ENCODE results near the gene GJD3. TPM values are rescaled to one million over a fixed set of nuclear protein-coding genes. Genes with fewer than 3 reads are reported as not detected.

The GJD3 gene
- total RNA-seq, 1 donor from 2014 or later: not detected

GRCh38 chr17:40330850-40331470 is 33.6 kb downstream of the GJD3 start:
- Mint-ChIP-seq H3K27ac (no peak overlapping the region), H3K36me3 (peaks cover 17% of the 10 kb centered on the region), H3K9me3 (no peaks in the 10 kb centered on the region), H3K27me3 (ENCODE audit: low read depth) (no peaks in the 10 kb centered on the region), H3K4me1 (peaks cover 34% of the 10 kb centered on the region), H3K4me3 (no peak overlapping the region)
- TF ChIP-seq CTCF (IDR thresholded peaks at IDR 0.05; ENCODE audit: unreplicated experiment): no peak
- DNase-seq (ENCODE audit: low spot score in 2 of 2, unreplicated experiment in 2 of 2): no peak

GRCh38 chr17:40329839-40330794 is 34.4 kb downstream of the GJD3 start:
- no peak overlapping the region for H3K27ac Mint-ChIP-seq
- H3K4me1 Mint-ChIP-seq: peaks cover 34% of the 10 kb centered on the region
- no peaks in the 10 kb centered on the region for H3K9me3 Mint-ChIP-seq
- no peak for TF ChIP-seq CTCF (IDR thresholded peaks at IDR 0.05; ENCODE audit: unreplicated experiment)
- no peak overlapping the region for H3K4me3 Mint-ChIP-seq
- DNase-seq (ENCODE audit: low spot score in 2 of 2, unreplicated experiment in 2 of 2): no peak
- peaks cover 17% of the 10 kb centered on the region for H3K36me3 Mint-ChIP-seq
- no peaks in the 10 kb centered on the region for H3K27me3 Mint-ChIP-seq (ENCODE audit: low read depth)

GRCh38 chr17:40328386-40328766 is 36.2 kb downstream of the GJD3 start:
- peaks cover 25% of the 10 kb centered on the region for H3K4me1 Mint-ChIP-seq
- peaks cover 14% of the 10 kb centered on the region for H3K36me3 Mint-ChIP-seq
- H3K27ac Mint-ChIP-seq: peak overlapping the region; percentile 50
- DNase-seq (ENCODE audit: low spot score in 2 of 2, unreplicated experiment in 2 of 2): no peak
- TF ChIP-seq CTCF (IDR thresholded peaks at IDR 0.05; ENCODE audit: unreplicated experiment): no peak
- no peaks in the 10 kb centered on the region for H3K9me3 Mint-ChIP-seq
- H3K4me3 Mint-ChIP-seq: no peak overlapping the region
- H3K27me3 Mint-ChIP-seq (ENCODE audit: low read depth): no peaks in the 10 kb centered on the region

GRCh38 chr17:40327735-40328385 is 36.7 kb downstream of the GJD3 start:
- H3K4me1 Mint-ChIP-seq: peaks cover 30% of the 10 kb centered on the region
- peak overlapping the region; percentile 56 for H3K27ac Mint-ChIP-seq
- TF ChIP-seq CTCF (IDR thresholded peaks at IDR 0.05; ENCODE audit: unreplicated experiment): no peak
- no peaks in the 10 kb centered on the region for H3K9me3 Mint-ChIP-seq
- DNase-seq (ENCODE audit: low spot score in 2 of 2, unreplicated experiment in 2 of 2): no peak
- H3K27me3 Mint-ChIP-seq (ENCODE audit: low read depth): no peaks in the 10 kb centered on the region
- H3K36me3 Mint-ChIP-seq: peaks cover 14% of the 10 kb centered on the region
- no peak overlapping the region for H3K4me3 Mint-ChIP-seq

GRCh38 chr17:40327244-40327729 is 37.2 kb downstream of the GJD3 start:
- Mint-ChIP-seq H3K36me3 (peaks cover 10% of the 10 kb centered on the region), H3K27me3 (ENCODE audit: low read depth) (no peaks in the 10 kb centered on the region), H3K4me3 (no peak overlapping the region), H3K27ac (peak overlapping the region; percentile 56), H3K9me3 (no peaks in the 10 kb centered on the region), H3K4me1 (peaks cover 35% of the 10 kb centered on the region)
- no peak for DNase-seq (ENCODE audit: low spot score in 2 of 2, unreplicated experiment in 2 of 2)
- no peak for TF ChIP-seq CTCF (IDR thresholded peaks at IDR 0.05; ENCODE audit: unreplicated experiment)

Data from mesothelial cell of epicardium (in vitro differentiated cells).